Vagina (tissue), 2 donors: ENCODE measurements around the gene ADAMTS2. TPM values are rescaled to one million over a fixed set of nuclear protein-coding genes. Genes with fewer than 3 reads are reported as not detected.

ENCODE experiments used
- DNase-seq, 2 donors: peaks; one replicate each; pipeline ENCODE4 v3.0.0-alpha.2; 2017; ENCODE audit errors: extremely low spot score in 2 of 2
- H3K27ac ChIP-seq: fragments of 200-600 bp; sonication (generic); one replicate; pipeline ENCODE4 v1.5.1; 2019
- H3K27me3 ChIP-seq: fragments of 200-600 bp; sonication (generic); one replicate; pipeline ENCODE4 v1.5.1; 2019
- H3K36me3 ChIP-seq, 2 donors: fragments of 200-600 bp; sonication (generic); one replicate each; pipeline ENCODE4 v1.5.1; 2017 to 2019
- H3K4me1 ChIP-seq: fragments of 200-600 bp; sonication (generic); one replicate; pipeline ENCODE4 v1.5.1; 2019
- H3K4me3 ChIP-seq, 2 donors: fragments of 200-600 bp; sonication (generic); 1 replicate in 1 of 2; 2 replicates in 1 of 2; pipeline ENCODE4 v1.5.1; 2016 to 2019
- H3K9me3 ChIP-seq: fragments of 200-600 bp; sonication (generic); one replicate; pipeline ENCODE4 v1.5.1; 2019
- POLR2A ChIP-seq, 2 donors: fragments of 450-650 bp; IDR thresholded peaks; one replicate each; pipeline ENCODE4 v1.6.1; 2017; ENCODE audit warnings: antibody characterized with exemption in 2 of 2, mild to moderate bottlenecking in 2 of 2, moderate library complexity in 2 of 2
- POLR2AphosphoS5 ChIP-seq, 2 donors: sonication (generic); formaldehyde crosslinking; IDR thresholded peaks; one replicate each; pipeline ENCODE4 v1.9.0; 2017; ENCODE audit warnings: antibody characterized with exemption in 2 of 2, mild to moderate bottlenecking in 2 of 2, low read depth in 1 of 2; ENCODE audit not compliant: insufficient read depth in 1 of 2
- intact Hi-C: fragments of 100-400 bp; cut with DNase I; formaldehyde crosslinking; loops from one replicate; pipeline ENCODE4 v1.15.1; 2023
- total RNA-seq: library from RNA; depleted of rRNA; stranded (reverse); fragments of >200 nt; gene quantifications from one replicate; pipeline ENCODE4 v1.2.3, GENCODE V29; 2016
- TF ChIP-seq, protein P1 (sequence below), 3 experiments: fragments of 450-650 bp in 2 of 3; fragments of 200-600 bp in 1 of 3; sonication (generic) in 1 of 3; IDR thresholded peaks; one replicate each; pipeline ENCODE4 v1.5.1; 2017 to 2019; ENCODE audit warnings: antibody characterized with exemption in 3 of 3, mild to moderate bottlenecking in 2 of 3, moderate library complexity in 2 of 3

The ADAMTS2 gene
- total RNA-seq, 1 donor from 2014 or later = 17.4 TPM

DNA sequence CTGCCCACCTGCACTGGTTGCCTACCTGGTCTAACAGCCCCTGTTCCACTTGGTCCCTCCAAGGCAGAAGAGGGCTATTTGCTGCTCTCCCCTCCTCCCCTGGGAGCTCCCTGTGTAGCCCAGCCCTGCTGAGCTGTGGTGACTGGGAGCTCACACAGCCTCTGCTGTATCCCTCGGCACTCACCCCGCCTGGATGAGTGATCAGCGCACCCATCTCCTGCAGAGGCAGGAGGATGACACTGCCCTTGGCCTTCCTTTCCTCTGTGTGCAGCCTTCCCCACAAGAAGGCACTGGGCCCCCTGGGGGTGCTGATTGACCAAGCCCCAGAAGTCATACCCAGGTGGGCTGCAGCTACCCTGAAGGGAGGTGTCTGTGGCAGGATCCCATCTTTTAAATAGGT, 134.2 kb downstream of the ADAMTS2 start:
- DNase-seq = no peak
- peaks cover 21% of the 10 kb centered on the region for H3K4me1 ChIP-seq
- TF ChIP-seq POLR2A (IDR thresholded peaks at IDR 0.05) (no peak), POLR2AphosphoS5 (IDR thresholded peaks at IDR 0.05; ENCODE audit: insufficient read depth in 1 of 2, low read depth in 1 of 2) (no peak)
- no peaks in the 10 kb centered on the region for H3K36me3 ChIP-seq
- H3K4me3 ChIP-seq = no peak overlapping the region
- H3K9me3 ChIP-seq = no peaks in the 10 kb centered on the region
- no peaks in the 10 kb centered on the region for H3K27me3 ChIP-seq
- intact Hi-C loops = no loop called here
- no peak overlapping the region for H3K27ac ChIP-seq

GRCh38 chr5:179210478-179210877, 134.8 kb downstream of the ADAMTS2 start:
- H3K9me3 ChIP-seq = no peaks in the 10 kb centered on the region
- no peaks in the 10 kb centered on the region for H3K36me3 ChIP-seq
- no peak overlapping the region for H3K4me3 ChIP-seq
- intact Hi-C loops = no loop called here
- H3K4me1 ChIP-seq = peaks cover 21% of the 10 kb centered on the region
- H3K27me3 ChIP-seq = no peaks in the 10 kb centered on the region
- H3K27ac ChIP-seq = no peak overlapping the region
- no peak for DNase-seq
- no peak for TF ChIP-seq POLR2AphosphoS5 (IDR thresholded peaks at IDR 0.05; ENCODE audit: insufficient read depth in 1 of 2, low read depth in 1 of 2)
- TF ChIP-seq, protein P1, sequence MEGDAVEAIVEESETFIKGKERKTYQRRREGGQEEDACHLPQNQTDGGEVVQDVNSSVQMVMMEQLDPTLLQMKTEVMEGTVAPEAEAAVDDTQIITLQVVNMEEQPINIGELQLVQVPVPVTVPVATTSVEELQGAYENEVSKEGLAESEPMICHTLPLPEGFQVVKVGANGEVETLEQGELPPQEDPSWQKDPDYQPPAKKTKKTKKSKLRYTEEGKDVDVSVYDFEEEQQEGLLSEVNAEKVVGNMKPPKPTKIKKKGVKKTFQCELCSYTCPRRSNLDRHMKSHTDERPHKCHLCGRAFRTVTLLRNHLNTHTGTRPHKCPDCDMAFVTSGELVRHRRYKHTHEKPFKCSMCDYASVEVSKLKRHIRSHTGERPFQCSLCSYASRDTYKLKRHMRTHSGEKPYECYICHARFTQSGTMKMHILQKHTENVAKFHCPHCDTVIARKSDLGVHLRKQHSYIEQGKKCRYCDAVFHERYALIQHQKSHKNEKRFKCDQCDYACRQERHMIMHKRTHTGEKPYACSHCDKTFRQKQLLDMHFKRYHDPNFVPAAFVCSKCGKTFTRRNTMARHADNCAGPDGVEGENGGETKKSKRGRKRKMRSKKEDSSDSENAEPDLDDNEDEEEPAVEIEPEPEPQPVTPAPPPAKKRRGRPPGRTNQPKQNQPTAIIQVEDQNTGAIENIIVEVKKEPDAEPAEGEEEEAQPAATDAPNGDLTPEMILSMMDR (IDR thresholded peaks at IDR 0.05) = no peak
- TF ChIP-seq POLR2A (IDR thresholded peaks at IDR 0.05) = no peak

GRCh38 chr5:179209359-179210150, 135.7 kb downstream of the ADAMTS2 start:
- Histone ChIP-seq H3K4me3 (no peak overlapping the region), H3K36me3 (no peaks in the 10 kb centered on the region), H3K4me1 (peaks cover 21% of the 10 kb centered on the region), H3K9me3 (no peaks in the 10 kb centered on the region), H3K27ac (no peak overlapping the region), H3K27me3 (no peaks in the 10 kb centered on the region)
- intact Hi-C loops = no loop called here
- TF ChIP-seq POLR2A (IDR thresholded peaks at IDR 0.05) (no peak), POLR2AphosphoS5 (IDR thresholded peaks at IDR 0.05; ENCODE audit: insufficient read depth in 1 of 2, low read depth in 1 of 2) (no peak)
- TF ChIP-seq, protein P1 (IDR thresholded peaks at IDR 0.05) = no peak
- DNase-seq = no peak

DNA sequence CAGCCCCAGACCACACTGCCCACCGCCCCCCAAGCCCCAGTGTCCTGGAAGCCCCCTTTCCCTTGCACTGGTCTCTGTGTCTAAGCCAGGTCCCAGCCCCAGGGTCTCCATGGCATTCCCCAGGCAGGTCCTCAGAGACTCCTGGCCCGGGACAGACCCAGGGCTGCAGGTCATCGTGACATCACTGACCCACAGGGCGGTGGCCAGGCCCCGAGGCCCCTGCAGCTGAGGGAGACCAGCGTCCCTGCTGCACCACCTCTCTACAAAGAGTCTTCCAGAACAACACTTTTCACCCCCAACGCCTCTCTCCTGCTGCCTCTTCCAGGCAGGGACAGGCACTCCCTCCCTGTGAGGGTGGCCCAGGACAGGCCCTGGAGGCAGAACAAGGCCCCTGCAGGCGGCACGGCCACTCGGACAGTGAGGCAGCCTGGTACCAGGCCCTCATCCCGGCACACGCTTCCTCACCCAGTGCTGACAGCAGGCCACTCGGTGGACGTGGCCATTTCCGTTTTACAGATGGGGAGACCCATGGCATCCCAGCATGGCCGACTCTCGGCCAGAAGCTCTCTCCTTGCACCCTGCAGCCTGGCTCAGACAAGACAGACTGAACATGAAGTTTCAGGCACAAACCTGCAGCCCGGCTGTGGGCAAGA, 136.4 kb downstream of the ADAMTS2 start:
- Histone ChIP-seq H3K9me3 (no peaks in the 10 kb centered on the region), H3K4me1 (peaks cover 21% of the 10 kb centered on the region), H3K4me3 (no peak overlapping the region), H3K27ac (no peak overlapping the region), H3K36me3 (no peaks in the 10 kb centered on the region), H3K27me3 (no peaks in the 10 kb centered on the region)
- no peak for DNase-seq
- intact Hi-C loops = no loop called here
- TF ChIP-seq, protein P1 (IDR thresholded peaks at IDR 0.05) = no peak
- no peak for TF ChIP-seq POLR2AphosphoS5 (IDR thresholded peaks at IDR 0.05; ENCODE audit: insufficient read depth in 1 of 2, low read depth in 1 of 2)
- no peak for TF ChIP-seq POLR2A (IDR thresholded peaks at IDR 0.05)

GRCh38 chr5:179207920-179208705, 137.1 kb downstream of the ADAMTS2 start:
- H3K36me3 ChIP-seq = no peaks in the 10 kb centered on the region
- H3K9me3 ChIP-seq = no peaks in the 10 kb centered on the region
- intact Hi-C loops = no loop called here

More at GRCh38 chr5:179207920-179208705, 137.1 kb downstream of the ADAMTS2 start:
- Histone ChIP-seq H3K4me3 (no peak overlapping the region), H3K27me3 (no peaks in the 10 kb centered on the region), H3K27ac (no peak overlapping the region), H3K4me1 (peaks cover 21% of the 10 kb centered on the region)
- TF ChIP-seq POLR2AphosphoS5 (IDR thresholded peaks at IDR 0.05; ENCODE audit: insufficient read depth in 1 of 2, low read depth in 1 of 2) (no peak), POLR2A (IDR thresholded peaks at IDR 0.05) (no peak)
- TF ChIP-seq, protein P1 (IDR thresholded peaks at IDR 0.05) = no peak
- DNase-seq = no peak
